GM19025 (cell line): Measurements from ENCODE around the gene LCN1.
"Not testable (repeated sequence)": the region's sequence is repeated elsewhere in the genome, so short reads cannot be mapped to it uniquely, and the experiment has no call there.

Experiments used
- ATAC-seq: cut with Tn5 transposase; IDR thresholded peaks from one replicate; pipeline ENCODE4 v1.9.1; 2021; ENCODE audit warnings: mild to moderate bottlenecking, low read depth, moderate library complexity; ENCODE audit not compliant: unreplicated experiment

Gene LCN1

DNA sequence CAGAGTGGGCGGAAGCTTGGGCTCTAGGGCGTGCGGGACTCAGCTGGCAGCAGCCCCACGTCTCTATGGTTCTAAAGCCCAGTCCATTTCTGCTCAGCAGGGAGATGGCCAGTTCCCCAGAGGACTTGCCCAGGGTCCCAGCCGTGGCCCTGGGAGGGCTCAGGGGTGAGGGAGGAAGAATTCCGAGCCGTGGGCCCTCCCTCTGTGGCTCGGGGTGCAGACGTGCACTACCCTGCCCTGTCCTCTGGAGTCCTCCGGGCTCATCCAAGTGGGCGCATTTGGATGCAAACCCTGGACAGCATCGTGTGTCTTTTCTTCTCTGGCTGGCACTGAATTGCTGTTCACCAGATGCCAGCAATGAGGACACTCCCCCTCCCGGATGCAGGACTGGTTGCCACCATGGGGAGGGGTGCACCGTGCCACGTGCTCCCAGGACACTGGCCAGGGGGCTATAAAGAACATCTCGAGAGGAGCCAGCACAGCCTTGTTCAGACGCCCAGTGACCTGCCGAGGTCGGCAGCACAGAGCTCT is 24.5 kb downstream of the LCN1 start, which contains the start of gene OBP2A:
OBP2A (plus strand) TSS at position 481 of the 531 bp plus-strand sequence. CDS start 55 bp downstream, outside the sequence.
- ATAC-seq, result not testable (repeated sequence)

DNA sequence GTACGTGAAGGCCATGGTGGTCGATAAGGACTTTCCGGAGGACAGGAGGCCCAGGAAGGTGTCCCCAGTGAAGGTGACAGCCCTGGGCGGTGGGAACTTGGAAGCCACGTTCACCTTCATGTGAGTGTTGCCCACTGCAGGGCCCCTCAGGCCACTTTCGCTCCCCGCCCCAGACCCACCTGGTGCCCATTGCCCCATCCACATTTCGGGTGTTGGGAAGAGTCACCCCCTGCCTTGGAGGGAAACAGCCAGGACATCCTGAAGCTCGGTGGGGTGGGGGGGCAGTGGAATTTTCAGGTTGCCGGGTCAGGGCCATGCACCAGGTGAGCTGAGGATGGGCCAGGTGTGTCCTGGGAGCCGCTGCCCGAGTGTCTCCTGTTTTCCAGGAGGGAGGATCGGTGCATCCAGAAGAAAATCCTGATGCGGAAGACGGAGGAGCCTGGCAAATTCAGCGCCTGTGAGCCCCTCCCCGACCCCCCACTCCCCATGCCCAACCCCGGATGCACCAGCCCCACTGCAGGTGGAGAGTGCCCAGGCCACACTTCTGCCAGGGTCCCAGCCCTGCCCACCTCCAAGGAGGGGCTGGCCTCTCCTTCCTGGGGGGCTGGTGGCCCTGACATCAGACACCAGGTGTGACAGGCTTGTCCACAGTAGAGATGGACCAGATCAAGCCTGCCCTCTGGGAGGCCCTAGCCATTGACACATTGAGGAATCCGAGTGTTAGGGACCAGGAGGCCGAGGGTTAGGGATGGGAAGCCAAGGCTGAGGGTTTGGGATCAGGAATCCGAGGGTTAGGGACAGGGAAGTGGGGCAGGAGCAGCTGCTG is 25.8 kb downstream of the LCN1 start:
- ATAC-seq, result not testable (repeated sequence)

DNA sequence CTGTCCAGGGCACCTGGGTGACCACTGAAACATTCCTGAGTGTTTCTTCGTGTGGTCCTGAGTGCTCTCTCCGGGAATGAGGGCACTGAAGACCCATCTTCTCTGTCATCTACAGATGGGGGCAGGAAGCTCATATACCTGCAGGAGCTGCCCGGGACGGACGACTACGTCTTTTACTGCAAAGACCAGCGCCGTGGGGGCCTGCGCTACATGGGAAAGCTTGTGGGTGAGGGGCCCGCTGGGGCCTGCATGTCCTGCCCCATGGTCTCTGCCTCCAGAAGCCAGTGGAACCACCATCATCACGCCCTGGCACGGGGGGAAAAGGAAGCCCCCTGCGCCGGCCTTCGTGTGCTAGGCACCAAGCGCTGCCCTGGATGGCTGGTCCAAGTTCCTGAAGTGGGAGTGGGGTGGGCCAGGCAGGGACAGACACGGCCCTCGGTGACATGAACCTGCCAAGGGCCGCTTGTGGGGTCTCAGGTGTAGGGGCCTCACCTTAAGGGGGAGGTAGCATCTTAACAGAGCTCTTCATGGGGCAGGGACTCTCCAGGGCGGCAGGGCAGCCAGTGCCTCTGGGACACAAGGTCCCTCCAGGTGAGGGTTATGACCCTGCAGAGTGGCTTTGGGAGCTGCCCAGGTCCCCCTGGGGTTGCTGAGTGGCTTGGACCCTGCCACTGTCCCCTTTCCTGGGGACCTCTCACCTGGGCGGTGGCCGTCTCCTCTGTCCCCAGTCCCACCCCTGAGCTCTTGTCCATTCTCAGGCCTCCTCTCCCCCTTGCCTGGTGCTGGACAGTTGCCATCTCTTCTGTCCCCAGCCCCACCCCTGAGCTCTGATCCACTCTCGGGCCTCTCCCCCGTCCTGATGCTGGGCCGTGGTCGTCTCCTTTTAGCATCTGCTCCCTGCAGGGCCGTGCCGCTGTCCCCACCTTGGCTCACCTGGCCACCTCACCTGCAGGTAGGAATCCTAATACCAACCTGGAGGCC is 26.8 kb downstream of the LCN1 start:
- no peak for ATAC-seq

DNA sequence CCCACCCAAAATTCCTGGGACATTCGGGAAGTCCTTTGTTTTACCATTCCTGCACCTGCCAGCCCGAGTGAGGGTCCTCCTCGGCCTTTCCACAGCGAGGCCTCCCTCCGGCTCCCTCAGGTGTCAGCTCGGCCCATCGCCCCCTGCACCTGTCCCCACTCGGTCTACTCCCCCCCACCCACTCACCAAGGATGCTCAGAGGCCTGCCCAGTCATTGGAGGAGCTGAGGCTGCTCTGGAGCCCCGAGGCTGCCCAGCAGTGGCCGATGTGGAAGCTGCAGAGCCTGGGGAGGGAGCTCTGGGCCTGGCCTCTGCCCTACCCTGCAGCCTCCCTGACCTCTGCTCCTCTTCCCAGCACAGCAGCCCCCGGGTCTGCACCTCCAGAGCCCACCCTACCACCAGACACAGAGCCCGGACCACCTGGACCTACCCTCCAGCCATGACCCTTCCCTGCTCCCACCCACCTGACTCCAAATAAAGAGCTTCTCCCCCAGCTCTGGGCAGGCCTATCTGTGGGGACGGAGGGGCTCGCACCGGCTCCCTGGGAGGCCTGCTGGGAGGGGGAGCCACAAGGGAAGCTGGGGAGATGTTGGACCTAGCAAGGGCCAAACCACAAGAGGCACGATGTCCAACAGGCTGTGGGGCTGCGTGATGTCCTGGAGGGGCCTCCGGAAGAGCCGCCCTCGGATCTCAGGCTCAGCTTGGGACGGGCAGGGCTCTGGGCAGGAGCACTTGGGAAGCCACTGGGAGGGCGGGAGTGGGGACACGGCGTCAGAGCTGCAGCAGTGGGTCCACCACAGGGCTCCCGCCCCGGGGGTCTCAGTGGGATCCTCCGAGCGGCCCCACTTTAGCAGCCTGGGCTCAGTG is 28.5 kb downstream of the LCN1 start:
- not testable (repeated sequence) for ATAC-seq

DNA sequence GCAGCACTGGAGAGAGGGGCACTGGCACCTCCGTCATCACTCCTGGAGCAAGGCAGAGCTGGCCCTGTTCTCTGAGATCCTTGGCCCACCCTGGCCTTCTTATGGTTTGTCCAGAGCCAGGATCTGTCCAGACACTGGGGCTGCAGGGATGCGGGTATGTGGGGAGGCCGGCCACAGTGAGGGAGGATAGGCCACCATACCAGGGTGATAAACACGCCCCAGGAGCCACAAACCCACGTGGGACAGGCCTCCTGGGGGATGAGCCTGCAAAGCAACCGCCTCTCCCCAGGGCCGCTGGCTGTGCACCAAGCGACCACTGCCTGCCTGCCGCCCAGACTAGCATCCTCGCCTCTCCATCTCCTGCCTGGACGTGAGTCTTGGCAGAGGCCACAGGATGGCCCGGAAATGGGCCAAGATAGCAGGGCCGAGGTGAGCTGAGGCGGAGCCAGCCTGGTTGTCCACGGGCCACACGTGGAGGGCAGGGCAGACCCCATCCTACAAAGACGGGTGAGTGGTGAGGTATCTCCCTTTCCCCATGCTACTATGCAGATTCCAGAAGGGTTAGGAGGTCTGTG is 29.2 kb downstream of the LCN1 start:
- no peak for ATAC-seq

DNA sequence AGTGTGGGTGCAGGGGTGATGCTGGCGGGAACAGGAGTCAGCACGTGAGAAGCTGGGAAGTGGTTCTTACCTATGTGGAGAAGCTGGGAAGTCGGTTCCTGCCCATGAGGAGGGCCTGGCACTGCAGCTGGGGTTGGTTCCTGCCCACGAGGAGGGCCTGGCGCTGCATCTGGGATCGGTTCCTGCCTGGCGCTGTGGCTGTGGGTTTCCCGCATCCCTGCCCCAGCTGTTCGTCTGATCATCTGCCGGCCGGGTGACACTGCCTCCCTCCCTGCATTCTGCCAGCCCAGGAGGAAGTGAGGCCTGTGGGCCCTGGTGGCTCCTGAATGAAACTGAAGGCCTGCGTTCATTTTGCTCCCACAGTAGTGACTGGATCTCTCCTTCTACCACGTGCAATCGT is 29.8 kb downstream of the LCN1 start:
- no peak for ATAC-seq

DNA sequence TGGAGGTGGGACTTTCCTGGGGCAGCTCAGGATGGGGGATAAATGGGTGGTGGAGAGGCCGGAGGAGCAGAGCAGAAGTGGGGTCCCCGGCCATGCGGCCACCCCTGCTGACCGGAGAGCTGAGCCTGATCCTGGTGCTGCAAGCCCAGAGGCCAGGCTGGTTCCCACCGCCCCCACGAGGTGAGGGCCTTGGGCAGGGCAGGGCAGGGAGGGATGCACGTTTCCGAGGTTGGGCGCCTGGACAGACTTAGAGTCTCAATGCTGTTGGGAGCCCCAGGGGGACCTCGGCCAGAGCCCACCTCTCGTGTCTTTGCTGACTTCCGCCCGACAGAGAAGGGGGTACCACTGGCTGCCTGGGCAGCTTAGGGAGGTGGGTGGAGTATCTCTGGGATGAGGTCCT is 30.2 kb downstream of the LCN1 start:
- ATAC-seq, result no peak

DNA sequence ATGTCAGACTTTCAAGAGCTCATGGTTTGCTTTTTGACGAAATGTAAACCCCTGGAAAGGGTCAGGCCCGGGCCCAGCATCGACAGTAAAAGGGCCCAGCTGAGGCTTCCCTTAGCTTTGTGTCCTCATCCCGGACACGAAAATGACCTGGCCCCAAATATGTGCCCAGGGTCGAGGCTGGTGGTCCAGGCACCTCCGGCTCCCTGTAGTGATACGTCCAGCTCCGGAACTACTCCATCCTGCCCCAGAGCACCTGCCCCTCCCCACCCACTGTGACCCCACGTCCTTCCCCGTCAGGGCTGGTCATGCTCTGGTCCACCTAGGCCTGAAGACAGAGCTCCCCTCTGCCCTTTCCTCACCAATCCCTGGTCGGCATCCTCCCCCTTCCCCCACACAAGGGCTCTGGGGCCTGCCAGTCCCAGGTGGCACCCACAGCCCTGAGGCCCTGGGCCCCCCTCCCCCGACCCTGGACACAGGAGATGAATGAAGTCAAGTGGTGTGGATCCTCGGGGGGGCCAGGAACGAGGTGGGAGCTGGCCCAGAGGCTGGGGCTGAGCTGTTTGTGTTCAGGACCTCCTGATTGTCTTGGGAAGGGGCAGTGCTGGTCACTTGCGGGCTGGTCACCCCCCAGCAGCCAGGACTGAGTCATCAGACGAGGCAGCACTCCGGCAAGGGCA is 30.9 kb downstream of the LCN1 start:
- no peak for ATAC-seq

DNA sequence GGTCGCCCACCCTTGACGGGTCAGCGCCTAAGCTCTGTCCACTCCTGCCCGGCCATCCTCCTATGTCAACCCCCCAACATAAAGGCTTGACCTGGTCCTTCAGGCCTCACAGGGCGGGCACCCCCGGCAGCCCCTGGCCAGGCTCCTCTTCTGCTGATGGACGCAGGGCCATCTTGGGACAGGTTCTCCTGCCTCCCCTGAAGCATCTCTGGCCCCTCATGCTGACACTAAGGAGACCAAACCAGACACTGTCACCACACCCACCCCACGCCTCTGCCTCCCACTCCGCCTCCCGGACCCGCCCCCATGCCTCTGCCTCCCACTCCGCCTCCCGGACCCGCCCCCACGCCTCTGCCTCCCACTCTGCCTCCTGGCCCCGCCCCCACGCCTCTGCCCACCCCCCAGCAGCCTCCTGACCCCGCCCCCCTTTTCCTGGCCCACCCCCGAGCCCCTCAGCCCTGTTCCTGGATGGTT is 31.5 kb downstream of the LCN1 start:
- no peak for ATAC-seq

DNA sequence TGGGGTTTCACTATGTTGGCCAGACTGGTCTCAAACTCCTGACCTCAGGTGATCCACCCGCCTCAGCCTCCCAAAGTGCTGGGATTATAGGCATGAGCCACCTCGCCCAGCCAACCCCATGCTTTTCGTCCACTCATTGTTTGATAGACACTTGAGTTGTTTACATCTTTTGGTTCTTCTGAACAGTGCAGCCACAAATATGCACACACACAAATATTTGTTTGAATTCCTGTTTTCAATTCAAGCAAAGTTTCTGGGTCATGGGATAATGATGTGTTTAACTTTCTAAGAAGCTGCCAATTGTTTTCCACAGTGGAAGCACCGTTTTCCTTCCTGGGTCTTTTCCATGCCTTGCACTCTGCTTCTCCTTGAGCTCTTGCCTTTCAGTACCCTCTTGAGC is 33.5 kb downstream of the LCN1 start:
- no peak for ATAC-seq

DNA sequence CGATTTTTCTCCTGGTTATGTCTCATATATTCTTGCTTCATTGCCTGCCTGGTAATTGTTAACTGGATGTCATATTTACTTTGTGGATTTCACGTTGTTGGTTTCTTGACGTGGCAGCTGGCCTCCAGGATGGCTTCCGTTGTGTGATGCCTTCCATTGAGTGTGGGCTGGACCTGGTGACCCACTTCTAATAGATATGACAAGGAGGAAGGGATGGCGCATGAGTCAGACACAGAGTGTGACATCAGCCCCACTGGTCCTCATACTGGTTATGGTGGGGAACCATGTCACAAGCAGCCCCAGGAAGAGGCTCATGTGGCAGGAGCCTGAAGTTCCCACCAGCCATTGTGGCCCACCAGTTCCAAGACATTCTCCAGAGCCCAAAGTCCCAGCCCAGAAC is 34.0 kb downstream of the LCN1 start:
- ATAC-seq, result no peak

DNA sequence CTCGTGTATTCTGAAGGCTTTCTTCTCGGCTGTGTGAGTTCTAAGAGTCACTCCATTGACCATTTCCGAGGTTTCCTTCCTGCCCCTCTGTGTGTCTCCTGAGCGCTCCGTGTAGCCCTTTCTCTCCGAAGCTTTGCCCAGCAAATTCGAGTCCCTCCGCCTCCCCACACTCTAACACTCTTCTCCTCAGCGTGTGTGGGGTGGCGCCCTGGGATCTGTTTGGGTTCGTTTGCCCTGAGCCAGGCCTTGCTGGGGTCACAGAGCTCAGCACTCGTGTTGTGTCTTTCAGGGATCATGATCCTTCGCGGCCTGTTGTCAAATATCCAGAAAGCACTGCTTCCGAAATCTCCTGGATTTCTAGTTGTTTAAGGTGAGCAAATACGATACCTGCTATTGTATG is 34.7 kb downstream of the LCN1 start:
- ATAC-seq, result no peak

DNA sequence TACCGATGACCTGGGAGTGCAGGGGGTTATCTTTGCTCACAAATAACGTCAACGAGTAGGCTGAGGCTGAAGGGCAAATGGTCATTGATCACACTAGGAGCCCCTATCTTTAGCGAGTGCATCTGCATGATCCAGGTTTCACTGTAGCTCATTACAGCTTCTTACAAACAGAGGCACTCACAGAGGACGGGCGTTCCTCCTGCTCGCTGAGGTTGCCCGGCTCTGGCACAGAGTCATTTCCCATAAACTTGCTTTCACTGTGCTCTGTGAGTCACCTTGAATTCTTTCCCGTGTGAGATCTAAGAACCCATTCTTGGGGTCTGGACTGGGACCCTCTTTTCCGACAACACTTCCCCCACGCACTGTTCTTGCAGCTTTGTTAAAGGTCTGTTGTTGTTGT is 38.4 kb downstream of the LCN1 start:
- ATAC-seq, result no peak

DNA sequence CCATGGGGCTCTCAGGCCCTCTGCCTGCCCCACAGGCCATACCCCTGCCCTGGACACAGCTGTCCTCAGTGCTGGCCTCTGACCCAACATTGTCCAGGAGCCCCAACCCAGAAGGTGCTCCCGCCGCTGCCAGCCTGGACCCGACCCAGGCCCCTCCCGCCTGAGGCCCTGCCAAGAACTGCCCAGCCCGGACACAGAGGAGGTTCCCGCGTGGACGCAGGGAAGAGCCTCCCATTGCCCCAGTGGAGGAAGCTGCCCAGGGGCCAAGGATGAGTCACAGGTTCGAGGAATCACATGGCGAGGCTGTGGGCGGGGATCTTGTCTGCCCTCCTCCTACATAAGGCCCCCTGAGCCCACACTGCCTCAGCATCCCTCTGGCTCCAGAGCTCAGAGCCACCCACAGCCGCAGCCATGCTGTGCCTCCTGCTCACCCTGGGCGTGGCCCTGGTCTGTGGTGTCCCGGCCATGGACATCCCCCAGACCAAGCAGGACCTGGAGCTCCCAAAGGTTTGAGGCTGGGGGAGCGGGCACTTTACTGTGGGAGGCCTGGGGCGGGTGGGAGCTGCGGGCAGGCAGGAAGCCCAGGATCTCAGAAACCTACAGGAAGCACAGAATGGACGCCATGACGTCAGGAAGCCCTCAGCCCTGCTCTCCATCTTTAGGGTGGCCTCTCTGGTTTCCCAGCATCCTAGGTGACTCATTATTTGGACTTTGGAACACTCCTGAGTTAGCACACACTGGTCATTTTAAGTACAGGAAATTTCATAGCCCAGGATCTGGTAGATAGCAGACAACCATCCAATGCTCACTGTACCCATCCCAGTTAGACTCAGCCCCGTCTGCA is 40.4 kb downstream of the LCN1 start, which contains the start of gene PAEP:
PAEP (plus strand) TSS at position 366 of the 844 bp plus-strand sequence.
- no peak for ATAC-seq

DNA sequence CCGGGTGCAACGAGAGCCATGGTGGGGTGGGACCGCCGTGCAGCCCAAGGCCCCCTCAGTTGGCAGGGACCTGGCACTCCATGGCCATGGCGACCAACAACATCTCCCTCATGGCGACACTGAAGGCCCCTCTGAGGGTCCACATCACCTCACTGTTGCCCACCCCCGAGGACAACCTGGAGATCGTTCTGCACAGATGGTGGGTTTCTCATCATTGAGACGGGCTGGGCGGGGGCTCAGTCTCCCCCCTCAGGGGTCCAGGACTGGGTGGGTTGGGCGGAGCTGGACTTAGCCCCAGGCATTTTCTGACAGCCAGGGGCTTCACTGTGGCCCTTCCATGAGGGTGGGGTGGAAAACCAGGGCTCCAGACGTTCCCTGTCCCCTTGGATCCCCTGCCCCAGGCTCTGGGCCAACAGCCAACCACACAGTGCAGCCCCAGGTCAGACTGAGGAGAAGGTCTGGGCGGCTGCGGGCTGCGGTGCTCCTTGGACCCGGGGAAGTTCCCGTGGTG is 41.0 kb downstream of the LCN1 start:
- no peak for ATAC-seq

DNA sequence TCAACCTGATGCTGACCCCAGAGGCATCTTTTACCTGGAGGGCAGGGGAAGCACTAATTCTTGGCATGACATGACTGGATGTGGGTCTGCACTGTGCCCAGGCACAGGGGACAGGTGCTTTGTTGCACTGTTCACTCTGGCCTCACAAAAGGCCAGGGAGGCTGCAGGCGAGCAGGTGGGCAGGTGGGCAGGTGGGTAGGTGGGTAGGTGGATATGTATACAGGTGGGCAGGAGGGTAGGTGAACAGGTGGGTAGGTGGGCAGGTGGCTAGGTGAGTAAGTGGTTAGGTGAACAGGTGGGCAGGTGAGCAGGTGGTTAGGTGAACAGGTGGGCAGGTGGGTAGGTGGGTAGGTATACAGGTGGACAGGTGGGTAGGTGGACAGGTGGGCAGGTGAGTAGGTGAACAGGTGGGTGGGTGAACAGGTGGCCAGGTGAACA is 41.8 kb downstream of the LCN1 start:
- ATAC-seq, result no peak

DNA sequence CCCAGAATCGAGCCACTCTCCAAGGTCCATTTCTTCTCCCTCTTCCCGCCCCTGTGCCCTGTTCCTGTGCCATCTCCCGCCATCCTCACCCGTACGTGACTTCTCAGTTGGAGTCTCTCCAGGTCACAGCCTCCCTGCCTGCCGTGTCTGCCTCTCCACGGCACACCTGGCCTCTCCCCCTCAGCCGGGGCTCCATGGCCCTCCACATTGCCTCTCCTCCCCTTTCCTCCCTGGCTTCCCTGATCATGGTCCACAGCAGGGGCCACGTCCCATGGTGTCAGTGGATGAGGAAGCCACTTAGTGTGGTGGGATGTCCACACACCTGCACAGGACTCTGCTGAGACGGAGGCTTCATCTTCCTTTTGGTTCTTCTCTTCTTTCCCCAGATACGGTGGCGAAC is 42.6 kb downstream of the LCN1 start:
- ATAC-seq, result no peak

DNA sequence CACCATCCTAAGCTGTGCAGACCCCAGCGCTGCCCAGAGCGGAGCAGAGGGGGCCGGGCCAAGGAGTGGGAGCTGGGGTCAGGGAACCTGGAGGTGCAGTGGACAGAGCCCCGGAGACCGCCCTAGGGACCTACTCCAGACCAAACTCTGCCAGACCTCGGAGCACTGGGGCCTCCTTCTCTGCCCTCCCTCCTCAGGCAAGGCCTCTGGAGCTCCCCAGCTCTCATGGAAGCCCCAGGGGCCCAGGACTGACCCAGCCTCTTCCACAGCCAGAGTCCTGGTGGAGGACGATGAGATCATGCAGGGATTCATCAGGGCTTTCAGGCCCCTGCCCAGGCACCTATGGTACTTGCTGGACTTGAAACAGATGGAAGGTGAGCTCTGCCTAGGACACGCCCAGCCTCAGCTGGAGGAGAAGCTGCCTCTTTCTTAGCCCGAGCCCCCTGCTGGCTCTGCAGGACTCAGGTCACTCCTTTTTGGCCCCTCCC is 43.9 kb downstream of the LCN1 start:
- ATAC-seq, result no peak
